Measurements from ENCODE around the gene CSTF3. TPM values are rescaled to one million over a fixed set of nuclear protein-coding genes. Genes with fewer than 3 reads are reported as not detected.
"Not testable (repeated sequence)": the region's sequence is repeated elsewhere in the genome, so short reads cannot be mapped to it uniquely, and the experiment has no call there.

Gene CSTF3
- polyA plus RNA-seq, 1 experiment: 7.9 TPM

DNA sequence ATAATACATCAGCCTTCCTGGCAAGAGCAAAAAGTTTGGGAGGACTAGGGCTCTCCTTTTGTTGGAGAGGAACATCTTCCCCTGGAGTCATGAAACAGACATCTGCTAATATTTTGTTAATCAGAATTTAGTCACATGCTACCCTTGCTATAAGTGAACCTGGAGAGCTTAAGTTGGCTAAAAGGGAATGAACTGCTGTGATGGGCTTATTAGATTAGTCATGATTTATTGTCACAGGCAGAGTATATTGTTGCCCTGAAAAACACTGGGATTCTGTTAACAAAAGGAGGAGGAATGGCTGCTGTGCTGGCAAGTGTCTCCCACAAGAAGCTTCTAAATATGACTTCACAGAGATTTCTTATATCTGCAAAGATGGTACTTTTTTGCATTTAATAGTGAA lies 105.9 kb downstream of the CSTF3 start:
- DNase-seq (ENCODE audit: low read depth): no peak
- CTCF ChIA-PET: interaction anchor here (1.6 kb wide), 1 partner anchor 10 kb away, joined by 8 read pairs; no protein-coding TSS in a partner anchor
- TF ChIP-seq, protein P1, sequence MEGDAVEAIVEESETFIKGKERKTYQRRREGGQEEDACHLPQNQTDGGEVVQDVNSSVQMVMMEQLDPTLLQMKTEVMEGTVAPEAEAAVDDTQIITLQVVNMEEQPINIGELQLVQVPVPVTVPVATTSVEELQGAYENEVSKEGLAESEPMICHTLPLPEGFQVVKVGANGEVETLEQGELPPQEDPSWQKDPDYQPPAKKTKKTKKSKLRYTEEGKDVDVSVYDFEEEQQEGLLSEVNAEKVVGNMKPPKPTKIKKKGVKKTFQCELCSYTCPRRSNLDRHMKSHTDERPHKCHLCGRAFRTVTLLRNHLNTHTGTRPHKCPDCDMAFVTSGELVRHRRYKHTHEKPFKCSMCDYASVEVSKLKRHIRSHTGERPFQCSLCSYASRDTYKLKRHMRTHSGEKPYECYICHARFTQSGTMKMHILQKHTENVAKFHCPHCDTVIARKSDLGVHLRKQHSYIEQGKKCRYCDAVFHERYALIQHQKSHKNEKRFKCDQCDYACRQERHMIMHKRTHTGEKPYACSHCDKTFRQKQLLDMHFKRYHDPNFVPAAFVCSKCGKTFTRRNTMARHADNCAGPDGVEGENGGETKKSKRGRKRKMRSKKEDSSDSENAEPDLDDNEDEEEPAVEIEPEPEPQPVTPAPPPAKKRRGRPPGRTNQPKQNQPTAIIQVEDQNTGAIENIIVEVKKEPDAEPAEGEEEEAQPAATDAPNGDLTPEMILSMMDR (IDR thresholded peaks at IDR 0.05; ENCODE audit: insufficient read depth, low read depth, low read length): no peak
- H3K27me3 ChIP-seq (ENCODE audit: control insufficient read depth, insufficient read depth, low read length): no peaks in the 10 kb centered on the region
- POLR2A ChIA-PET: no interaction called here
- H3K4me3 ChIP-seq (ENCODE audit: low read depth, low read length): no peak overlapping the region
- peaks cover 3% of the 10 kb centered on the region for H3K36me3 ChIP-seq (ENCODE audit: control insufficient read depth, insufficient read depth, low read length)

DNA sequence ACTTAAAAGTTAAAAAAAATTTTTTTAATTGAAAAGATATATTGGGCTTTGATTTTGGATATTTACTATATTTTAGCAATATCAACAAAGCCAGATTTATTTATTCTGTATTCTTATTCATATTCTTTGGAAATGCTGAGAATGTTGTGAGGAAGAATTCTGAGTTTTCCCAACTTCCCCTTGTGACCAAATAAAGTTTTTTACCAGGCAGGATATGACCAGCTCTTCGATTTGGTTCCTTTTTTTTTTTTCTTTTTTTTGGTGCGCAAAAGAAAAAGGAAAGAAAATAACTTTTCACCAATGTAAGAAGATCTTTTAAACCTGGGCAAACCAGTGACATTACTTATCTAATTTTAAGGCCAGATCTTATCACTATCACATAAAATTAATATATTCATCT lies 109.0 kb downstream of the CSTF3 start:
- H3K36me3 ChIP-seq (ENCODE audit: control insufficient read depth, insufficient read depth, low read length): no peaks in the 10 kb centered on the region; the same call in 1 of the 2 replicates
- no peak for DNase-seq (ENCODE audit: low read depth)
- TF ChIP-seq, protein P1 (IDR thresholded peaks at IDR 0.05; ENCODE audit: insufficient read depth, low read depth, low read length): no peak
- ChIA-PET POLR2A (interaction anchor here (0.6 kb wide), 1 partner anchor 9 kb away, joined by 12 read pairs; no protein-coding TSS in a partner anchor), CTCF (no interaction called here)
- H3K27me3 ChIP-seq (ENCODE audit: control insufficient read depth, insufficient read depth, low read length): no peaks in the 10 kb centered on the region
- H3K4me3 ChIP-seq (ENCODE audit: low read depth, low read length): no peak overlapping the region

DNA sequence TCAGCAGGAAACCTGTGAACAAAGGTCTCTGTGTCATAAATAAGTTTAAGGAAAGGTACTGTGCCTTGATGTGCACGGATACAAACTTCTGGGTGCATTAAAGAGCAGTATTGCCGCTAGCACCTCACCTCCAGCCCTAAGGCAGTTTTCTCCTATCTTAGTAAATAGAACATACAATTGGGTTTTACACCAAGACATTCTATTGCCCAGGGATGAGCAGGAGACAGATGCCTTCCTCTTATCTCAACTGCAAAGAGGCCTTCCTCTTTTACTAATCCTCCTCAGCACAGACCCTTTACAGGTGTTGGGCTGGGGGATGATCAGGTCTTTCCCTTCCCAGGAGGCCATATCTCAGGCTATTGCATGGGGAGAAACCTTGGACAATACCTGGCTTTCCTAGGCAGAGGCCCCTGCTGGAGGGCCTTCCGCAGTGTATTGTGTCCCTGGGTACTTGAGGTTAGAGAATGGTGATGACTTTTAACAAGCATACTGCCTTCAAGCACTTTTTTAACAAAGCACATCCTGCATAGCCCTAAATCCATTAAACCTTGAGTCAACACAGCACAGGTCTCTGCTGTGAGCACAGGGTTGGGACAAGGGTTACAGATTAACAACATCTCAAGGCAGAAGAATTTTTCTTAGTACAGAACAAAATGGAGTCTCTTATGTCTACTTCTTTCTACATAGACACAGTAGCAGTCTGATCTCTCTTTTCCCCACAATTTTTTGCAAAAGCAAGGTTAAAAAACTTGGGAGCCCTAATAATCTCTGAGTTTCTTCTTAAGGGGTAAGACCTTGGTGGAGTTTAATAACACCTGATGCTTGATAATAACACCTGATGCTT lies 111.5 kb downstream of the CSTF3 start:
- DNase-seq (ENCODE audit: low read depth); H3K4me3 ChIP-seq (ENCODE audit: low read depth, low read length); H3K27me3 ChIP-seq (ENCODE audit: control insufficient read depth, insufficient read depth, low read length); POLR2A ChIA-PET; H3K36me3 ChIP-seq (ENCODE audit: control insufficient read depth, insufficient read depth, low read length): not testable (repeated sequence)
- CTCF ChIA-PET: interaction anchor here (0.6 kb wide), 1 partner anchor 927 kb away, joined by 5 read pairs; no protein-coding TSS in a partner anchor

DNA sequence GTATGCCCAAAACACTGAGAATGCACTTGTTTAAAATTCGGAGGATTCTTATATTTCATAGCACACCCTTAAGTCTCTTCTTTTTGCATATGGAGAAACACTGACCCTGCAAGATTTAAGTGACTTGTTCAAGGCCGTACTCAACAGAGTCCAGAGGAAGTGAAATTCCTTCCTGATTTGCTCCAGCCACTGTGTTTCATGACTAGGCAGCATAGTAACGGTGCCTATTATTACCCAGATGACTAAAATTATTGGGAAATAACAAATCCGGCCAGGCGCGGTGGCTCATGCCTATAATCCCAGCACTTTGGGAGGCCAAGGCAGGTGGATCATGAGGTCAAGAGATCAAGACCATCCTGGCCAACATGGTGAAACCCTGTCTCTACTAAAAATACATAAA lies 112.6 kb downstream of the CSTF3 start:
- H3K4me3 ChIP-seq (ENCODE audit: low read depth, low read length); POLR2A ChIA-PET; DNase-seq (ENCODE audit: low read depth); H3K36me3 ChIP-seq (ENCODE audit: control insufficient read depth, insufficient read depth, low read length); CTCF ChIA-PET; H3K27me3 ChIP-seq (ENCODE audit: control insufficient read depth, insufficient read depth, low read length): not testable (repeated sequence)

DNA sequence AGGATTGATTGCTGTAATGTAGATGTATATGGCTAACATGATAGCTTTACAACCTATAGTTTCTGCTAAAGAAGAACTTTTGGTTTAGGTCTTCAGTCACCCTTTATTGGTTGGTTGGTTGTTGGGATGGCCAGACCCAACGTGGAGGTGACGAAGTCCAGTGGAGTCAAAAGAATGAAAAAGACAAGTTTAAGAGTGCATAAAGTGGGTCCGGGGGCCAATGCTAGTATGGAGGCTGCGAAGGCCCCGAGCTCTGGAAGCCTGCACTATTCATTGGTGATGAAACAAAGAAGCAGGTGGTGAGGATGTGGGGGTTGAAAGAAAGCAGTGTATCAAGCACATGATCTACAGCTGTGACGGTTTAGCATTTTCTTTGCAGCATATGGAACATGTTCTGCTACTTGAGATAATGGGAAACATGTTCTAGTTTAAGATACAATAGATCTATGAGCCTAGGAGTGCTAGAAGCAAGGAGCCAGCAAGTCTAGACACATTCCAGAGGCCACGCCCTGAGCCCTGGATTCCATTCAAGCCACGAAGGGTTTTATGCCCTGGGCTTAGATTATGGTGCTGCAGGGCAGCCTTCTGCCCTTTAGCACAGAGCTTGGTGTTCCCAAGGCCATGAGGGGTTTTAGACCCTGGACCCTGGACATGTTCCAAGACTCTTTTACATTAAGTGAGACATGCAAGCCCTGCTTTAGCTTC lies 115.6 kb downstream of the CSTF3 start:
- DNase-seq (ENCODE audit: low read depth): no peak
- TF ChIP-seq, protein P1 (IDR thresholded peaks at IDR 0.05; ENCODE audit: insufficient read depth, low read depth, low read length): no peak
- Histone ChIP-seq H3K27me3 (ENCODE audit: control insufficient read depth, insufficient read depth, low read length) (no peaks in the 10 kb centered on the region), H3K4me3 (ENCODE audit: low read depth, low read length) (no peak overlapping the region), H3K36me3 (ENCODE audit: control insufficient read depth, insufficient read depth, low read length) (peaks cover 1% of the 10 kb centered on the region; the same call in 1 of the 2 replicates)
- CTCF ChIA-PET: interaction anchor here (1.8 kb wide), 1 partner anchor 20 kb away, joined by 6 read pairs; no protein-coding TSS in a partner anchor
- POLR2A ChIA-PET: no interaction called here

DNA sequence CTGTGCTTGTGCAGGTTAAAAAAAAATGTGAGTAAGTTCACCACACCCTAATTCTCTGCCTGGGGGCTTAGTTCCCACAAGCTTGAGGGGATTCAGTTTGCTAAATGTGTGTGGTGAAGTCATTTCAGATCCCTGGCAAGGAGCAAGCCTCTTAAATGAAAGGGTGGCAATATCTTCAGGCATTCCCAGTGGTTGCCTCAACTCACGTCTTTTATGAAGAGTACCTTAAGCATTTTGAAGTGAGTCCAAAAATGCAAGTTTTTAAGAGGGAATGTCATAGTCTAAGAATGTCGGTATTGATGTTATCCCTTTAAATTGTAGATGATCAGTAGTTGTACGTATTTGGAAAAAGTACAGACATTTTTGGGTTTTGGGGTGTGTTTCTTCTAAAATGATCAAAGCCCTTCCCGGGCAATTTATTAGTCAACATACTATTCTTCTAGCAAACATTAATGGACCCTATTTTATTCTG lies 117.0 kb downstream of the CSTF3 start:
- no peak overlapping the region for H3K4me3 ChIP-seq (ENCODE audit: low read depth, low read length)
- CTCF ChIA-PET: interaction anchor here (0.6 to 1.1 kb wide), 2 partner anchors 19 to 20 kb away, joined by 3 to 5 read pairs; no protein-coding TSS in a partner anchor
- H3K27me3 ChIP-seq (ENCODE audit: control insufficient read depth, insufficient read depth, low read length): no peaks in the 10 kb centered on the region
- DNase-seq (ENCODE audit: low read depth): peak; percentile 84
- POLR2A ChIA-PET: no interaction called here
- TF ChIP-seq, protein P1 (IDR thresholded peaks at IDR 0.05; ENCODE audit: insufficient read depth, low read depth, low read length): no peak
- peaks cover 1% of the 10 kb centered on the region; the same call in 1 of the 2 replicates for H3K36me3 ChIP-seq (ENCODE audit: control insufficient read depth, insufficient read depth, low read length)
